ENCODE results near the gene GIPC3.

DNA sequence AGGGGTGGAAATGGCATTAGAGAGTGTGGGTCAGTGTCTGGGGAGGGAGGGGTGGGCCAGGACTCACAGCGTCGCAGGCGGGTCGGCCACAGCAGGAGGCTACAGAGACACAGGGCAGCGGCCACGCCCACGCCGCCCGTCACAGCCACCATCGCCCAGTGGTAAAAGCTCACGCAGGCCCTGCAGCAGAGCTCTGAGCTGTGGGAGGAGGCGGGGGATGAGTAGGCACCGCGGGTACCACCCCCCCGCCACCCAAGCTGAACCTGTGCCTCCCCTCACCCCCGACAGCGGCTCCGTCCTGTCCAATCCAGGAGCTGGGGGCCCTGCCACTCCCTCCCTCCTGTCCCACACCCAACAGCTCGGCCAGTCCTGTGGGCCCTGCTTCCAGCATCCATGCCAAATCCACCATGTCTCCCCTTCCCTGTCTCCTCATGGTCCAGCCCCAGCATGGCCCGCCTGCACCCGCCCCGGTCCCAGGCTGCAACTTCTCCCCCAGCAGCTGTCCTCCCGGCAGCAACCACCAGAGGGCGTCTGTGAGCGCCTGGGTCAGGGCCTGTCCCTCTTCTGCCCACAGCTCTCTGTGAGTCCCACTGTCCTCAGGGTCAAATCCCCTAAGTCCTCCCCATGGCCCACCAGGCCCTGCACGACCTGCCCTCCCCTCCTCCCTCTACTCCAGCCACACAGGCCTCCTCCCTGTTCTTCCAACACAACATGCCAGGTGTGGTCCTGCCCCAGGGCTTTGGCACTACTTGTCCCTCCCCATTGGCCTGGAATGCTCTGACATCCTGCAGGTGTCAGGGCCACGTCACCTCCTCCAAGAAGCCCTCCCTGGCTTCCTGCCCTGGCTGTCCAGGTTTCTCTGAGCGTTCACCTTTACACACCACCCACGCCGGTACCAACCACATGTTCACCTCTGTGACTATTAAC is 40.3 kb upstream of the GIPC3 start:
- no peak for TF ChIP-seq MEF2A (IDR thresholded peaks at IDR 0.05; ENCODE audit: borderline replicate concordance, low read depth)
- TF ChIP-seq, protein P1, sequence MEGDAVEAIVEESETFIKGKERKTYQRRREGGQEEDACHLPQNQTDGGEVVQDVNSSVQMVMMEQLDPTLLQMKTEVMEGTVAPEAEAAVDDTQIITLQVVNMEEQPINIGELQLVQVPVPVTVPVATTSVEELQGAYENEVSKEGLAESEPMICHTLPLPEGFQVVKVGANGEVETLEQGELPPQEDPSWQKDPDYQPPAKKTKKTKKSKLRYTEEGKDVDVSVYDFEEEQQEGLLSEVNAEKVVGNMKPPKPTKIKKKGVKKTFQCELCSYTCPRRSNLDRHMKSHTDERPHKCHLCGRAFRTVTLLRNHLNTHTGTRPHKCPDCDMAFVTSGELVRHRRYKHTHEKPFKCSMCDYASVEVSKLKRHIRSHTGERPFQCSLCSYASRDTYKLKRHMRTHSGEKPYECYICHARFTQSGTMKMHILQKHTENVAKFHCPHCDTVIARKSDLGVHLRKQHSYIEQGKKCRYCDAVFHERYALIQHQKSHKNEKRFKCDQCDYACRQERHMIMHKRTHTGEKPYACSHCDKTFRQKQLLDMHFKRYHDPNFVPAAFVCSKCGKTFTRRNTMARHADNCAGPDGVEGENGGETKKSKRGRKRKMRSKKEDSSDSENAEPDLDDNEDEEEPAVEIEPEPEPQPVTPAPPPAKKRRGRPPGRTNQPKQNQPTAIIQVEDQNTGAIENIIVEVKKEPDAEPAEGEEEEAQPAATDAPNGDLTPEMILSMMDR (IDR thresholded peaks at IDR 0.05), result peak; percentile 88
- TF ChIP-seq, protein P2, sequence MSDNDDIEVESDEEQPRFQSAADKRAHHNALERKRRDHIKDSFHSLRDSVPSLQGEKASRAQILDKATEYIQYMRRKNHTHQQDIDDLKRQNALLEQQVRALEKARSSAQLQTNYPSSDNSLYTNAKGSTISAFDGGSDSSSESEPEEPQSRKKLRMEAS (IDR thresholded peaks at IDR 0.05; ENCODE audit: low read depth), result no peak
- TF ChIP-seq FOXJ3 (CRISPR knock-in tag; IDR thresholded peaks at IDR 0.05), result no peak

Data from SK-N-SH (cell line).